Frontal cortex (tissue), 4 donors: Measurements from ENCODE around the gene SNAPC4. TPM values are rescaled to one million over a fixed set of nuclear protein-coding genes. Genes with fewer than 3 reads are reported as not detected.
"Not testable (repeated sequence)": the region's sequence is repeated elsewhere in the genome, so short reads cannot be mapped to it uniquely, and the experiment has no call there.

Source experiments
- DNase-seq, 2 donors: peaks; one replicate each; pipeline ENCODE4 v3.0.0; 2012; ENCODE audit warnings: low spot score in 2 of 2
- FAIRE-seq: peaks from 2 replicates; lab custom pipeline; 2012; peaks lifted over from hg19 to GRCh38; lab: Jason Lieb, UNC
- total RNA-seq: library from RNA; depleted of rRNA; stranded (reverse); fragments of >200 nt; gene quantifications from one replicate; pipeline ENCODE4 v1.2.3, GENCODE V29; 2014
- donor health status: control.
- donor health status: control.
- donor health status: control.

Gene SNAPC4
- total RNA-seq, 1 donor from 2014 or later, result 5.7 TPM

- FAIRE-seq, result no peak
- no peak for DNase-seq
Measured at GRCh38 chr9:136434580-136435169, 34.7 kb upstream of the SNAPC4 start.

GRCh38 chr9:136433849-136434579 is 34.0 kb upstream of the SNAPC4 start:
- DNase-seq (no peak), FAIRE-seq (no peak)

GRCh38 chr9:136433043-136433715 is 33.2 kb upstream of the SNAPC4 start:
- FAIRE-seq (no peak), DNase-seq (no peak)

GRCh38 chr9:136432591-136432990 is 32.6 kb upstream of the SNAPC4 start:
- FAIRE-seq (no peak), DNase-seq (no peak)

GRCh38 chr9:136431782-136432350 is 31.9 kb upstream of the SNAPC4 start:
- FAIRE-seq (no peak), DNase-seq (no peak)

GRCh38 chr9:136430588-136431234 is 30.7 kb upstream of the SNAPC4 start:
- no peak for FAIRE-seq
- no peak for DNase-seq

GRCh38 chr9:136429683-136430491 is 29.9 kb upstream of the SNAPC4 start:
- DNase-seq (no peak), FAIRE-seq (no peak)

GRCh38 chr9:136429075-136429628 is 29.2 kb upstream of the SNAPC4 start:
- DNase-seq (no peak), FAIRE-seq (no peak)

GRCh38 chr9:136426787-136427186 is 26.8 kb upstream of the SNAPC4 start:
- DNase-seq, result no peak
- no peak for FAIRE-seq

GRCh38 chr9:136425367-136425766 is 25.4 kb upstream of the SNAPC4 start:
- FAIRE-seq, DNase-seq: not testable (repeated sequence)

- no peak for DNase-seq
Measured at GRCh38 chr9:136424750-136425362, 24.9 kb upstream of the SNAPC4 start.

GRCh38 chr9:136423432-136424146 is 23.6 kb upstream of the SNAPC4 start:
- no peak for FAIRE-seq

More at GRCh38 chr9:136424750-136425362, 24.9 kb upstream of the SNAPC4 start:
- no peak for FAIRE-seq

GRCh38 chr9:136422876-136423275 is 22.9 kb upstream of the SNAPC4 start:
- DNase-seq, result no peak
- FAIRE-seq, result no peak

More at GRCh38 chr9:136423432-136424146, 23.6 kb upstream of the SNAPC4 start:
- no peak for DNase-seq

- no peak for FAIRE-seq
- no peak for DNase-seq
Measured at GRCh38 chr9:136421791-136422190, 21.8 kb upstream of the SNAPC4 start.

- no peak for FAIRE-seq
- no peak for DNase-seq
Measured at GRCh38 chr9:136419092-136419420, 19.1 kb upstream of the SNAPC4 start.

- FAIRE-seq, result no peak
Measured at GRCh38 chr9:136418182-136419091, 18.5 kb upstream of the SNAPC4 start.

GRCh38 chr9:136416914-136417313 is 16.9 kb upstream of the SNAPC4 start:
- FAIRE-seq (no peak), DNase-seq (no peak)

More at GRCh38 chr9:136418182-136419091, 18.5 kb upstream of the SNAPC4 start:
- DNase-seq, result no peak
